HepG2 (cell line): ENCODE measurements around the gene APOL2. TPM values are rescaled to one million over a fixed set of nuclear protein-coding genes. Genes with fewer than 3 reads are reported as not detected.

Source experiments
- HNF1A ChIP-seq, 2 experiments: sonication (generic) in 1 of 2; formaldehyde crosslinking in 1 of 2; IDR thresholded peaks; 2 replicates each; pipeline versions ENCODE4 v1.4.0 to v1.6.1; 2016 to 2020; ENCODE audit warnings: borderline replicate concordance in 1 of 2, low read depth in 1 of 2, mild to moderate bottlenecking in 1 of 2, missing genetic modification reagents in 1 of 2
- MED1 ChIP-seq: sonication (generic); formaldehyde crosslinking; IDR thresholded peaks from 2 replicates; pipeline ENCODE4 v1.4.0; 2020; ENCODE audit warnings: missing genetic modification reagents
- PHF20 ChIP-seq: sonication (generic); formaldehyde crosslinking; IDR thresholded peaks from 2 replicates; pipeline ENCODE4 v1.5.0; 2020; ENCODE audit warnings: mild to moderate bottlenecking, missing genetic modification reagents
- TAF1 ChIP-seq: sonication (generic); formaldehyde crosslinking; IDR thresholded peaks from 2 replicates; pipeline ENCODE4 v1.4.0; 2020; ENCODE audit warnings: missing genetic modification reagents
- YY1 ChIP-seq: IDR thresholded peaks from 2 replicates; pipeline ENCODE4 v1.6.1; 2011; ENCODE audit warnings: low read length, low read depth, moderate library complexity, mild to moderate bottlenecking; ENCODE audit not compliant: insufficient read depth, insufficient replicate concordance
- ZNF292 ChIP-seq: sonication (generic); formaldehyde crosslinking; IDR thresholded peaks from 2 replicates; pipeline ENCODE4 v1.8.1; 2022; ENCODE audit warnings: mild to moderate bottlenecking, low read depth, missing genetic modification reagents, borderline replicate concordance
- ZNF589 ChIP-seq: sonication (generic); formaldehyde crosslinking; conservative IDR thresholded peaks from 2 replicates; pipeline ENCODE4 v1.8.0; 2022; ENCODE audit warnings: mild to moderate bottlenecking, moderate library complexity, missing genetic modification reagents
- polyA plus RNA-seq, 8 experiments: library from polyadenylated mRNA; depleted of rRNA in 3 of 8; stranded (reverse) in 7 of 8; unstranded in 1 of 8; fragments of >200 nt; fragmentation: Illumina TruSeq in 4 of 8; extraction: Trizol in 4 of 8; gene quantifications; 2 replicates each; pipeline versions ENCODE4 v1.2.1 to v1.2.3, GENCODE V29; 2011 to 2016; ENCODE audit warnings: low read depth in 4 of 8, missing spikeins in 1 of 8, mixed read lengths in 1 of 8; ENCODE audit not compliant: insufficient read depth in 1 of 8
- total RNA-seq, 5 experiments: library from RNA; depleted of rRNA; stranded (reverse); fragments of >200 nt; fragmentation: Illumina TruSeq; extraction: Trizol; gene quantifications; 2 replicates each; pipeline ENCODE4 v1.2.3, GENCODE V29; 2016; ENCODE audit warnings: low read depth in 1 of 5
- TF ChIP-seq, protein P1 (sequence below): sonication (generic); formaldehyde crosslinking; IDR thresholded peaks from 2 replicates; pipeline ENCODE4 v1.4.0; 2020; ENCODE audit warnings: mild to moderate bottlenecking, missing genetic modification reagents
- TF ChIP-seq, protein P2 (sequence below): sonication (generic); formaldehyde crosslinking; IDR thresholded peaks from 2 replicates; pipeline ENCODE4 v1.9.0; 2022; ENCODE audit warnings: missing genetic modification reagents, mild to moderate bottlenecking, borderline replicate concordance

APOL2 gene
- total and polyA plus RNA-seq, 2 of the 13 experiments (the other 11 are each of a cell fraction or from before 2014, with no cell fraction given), result 28.7 to 51.2 TPM

- TF ChIP-seq, protein P1, sequence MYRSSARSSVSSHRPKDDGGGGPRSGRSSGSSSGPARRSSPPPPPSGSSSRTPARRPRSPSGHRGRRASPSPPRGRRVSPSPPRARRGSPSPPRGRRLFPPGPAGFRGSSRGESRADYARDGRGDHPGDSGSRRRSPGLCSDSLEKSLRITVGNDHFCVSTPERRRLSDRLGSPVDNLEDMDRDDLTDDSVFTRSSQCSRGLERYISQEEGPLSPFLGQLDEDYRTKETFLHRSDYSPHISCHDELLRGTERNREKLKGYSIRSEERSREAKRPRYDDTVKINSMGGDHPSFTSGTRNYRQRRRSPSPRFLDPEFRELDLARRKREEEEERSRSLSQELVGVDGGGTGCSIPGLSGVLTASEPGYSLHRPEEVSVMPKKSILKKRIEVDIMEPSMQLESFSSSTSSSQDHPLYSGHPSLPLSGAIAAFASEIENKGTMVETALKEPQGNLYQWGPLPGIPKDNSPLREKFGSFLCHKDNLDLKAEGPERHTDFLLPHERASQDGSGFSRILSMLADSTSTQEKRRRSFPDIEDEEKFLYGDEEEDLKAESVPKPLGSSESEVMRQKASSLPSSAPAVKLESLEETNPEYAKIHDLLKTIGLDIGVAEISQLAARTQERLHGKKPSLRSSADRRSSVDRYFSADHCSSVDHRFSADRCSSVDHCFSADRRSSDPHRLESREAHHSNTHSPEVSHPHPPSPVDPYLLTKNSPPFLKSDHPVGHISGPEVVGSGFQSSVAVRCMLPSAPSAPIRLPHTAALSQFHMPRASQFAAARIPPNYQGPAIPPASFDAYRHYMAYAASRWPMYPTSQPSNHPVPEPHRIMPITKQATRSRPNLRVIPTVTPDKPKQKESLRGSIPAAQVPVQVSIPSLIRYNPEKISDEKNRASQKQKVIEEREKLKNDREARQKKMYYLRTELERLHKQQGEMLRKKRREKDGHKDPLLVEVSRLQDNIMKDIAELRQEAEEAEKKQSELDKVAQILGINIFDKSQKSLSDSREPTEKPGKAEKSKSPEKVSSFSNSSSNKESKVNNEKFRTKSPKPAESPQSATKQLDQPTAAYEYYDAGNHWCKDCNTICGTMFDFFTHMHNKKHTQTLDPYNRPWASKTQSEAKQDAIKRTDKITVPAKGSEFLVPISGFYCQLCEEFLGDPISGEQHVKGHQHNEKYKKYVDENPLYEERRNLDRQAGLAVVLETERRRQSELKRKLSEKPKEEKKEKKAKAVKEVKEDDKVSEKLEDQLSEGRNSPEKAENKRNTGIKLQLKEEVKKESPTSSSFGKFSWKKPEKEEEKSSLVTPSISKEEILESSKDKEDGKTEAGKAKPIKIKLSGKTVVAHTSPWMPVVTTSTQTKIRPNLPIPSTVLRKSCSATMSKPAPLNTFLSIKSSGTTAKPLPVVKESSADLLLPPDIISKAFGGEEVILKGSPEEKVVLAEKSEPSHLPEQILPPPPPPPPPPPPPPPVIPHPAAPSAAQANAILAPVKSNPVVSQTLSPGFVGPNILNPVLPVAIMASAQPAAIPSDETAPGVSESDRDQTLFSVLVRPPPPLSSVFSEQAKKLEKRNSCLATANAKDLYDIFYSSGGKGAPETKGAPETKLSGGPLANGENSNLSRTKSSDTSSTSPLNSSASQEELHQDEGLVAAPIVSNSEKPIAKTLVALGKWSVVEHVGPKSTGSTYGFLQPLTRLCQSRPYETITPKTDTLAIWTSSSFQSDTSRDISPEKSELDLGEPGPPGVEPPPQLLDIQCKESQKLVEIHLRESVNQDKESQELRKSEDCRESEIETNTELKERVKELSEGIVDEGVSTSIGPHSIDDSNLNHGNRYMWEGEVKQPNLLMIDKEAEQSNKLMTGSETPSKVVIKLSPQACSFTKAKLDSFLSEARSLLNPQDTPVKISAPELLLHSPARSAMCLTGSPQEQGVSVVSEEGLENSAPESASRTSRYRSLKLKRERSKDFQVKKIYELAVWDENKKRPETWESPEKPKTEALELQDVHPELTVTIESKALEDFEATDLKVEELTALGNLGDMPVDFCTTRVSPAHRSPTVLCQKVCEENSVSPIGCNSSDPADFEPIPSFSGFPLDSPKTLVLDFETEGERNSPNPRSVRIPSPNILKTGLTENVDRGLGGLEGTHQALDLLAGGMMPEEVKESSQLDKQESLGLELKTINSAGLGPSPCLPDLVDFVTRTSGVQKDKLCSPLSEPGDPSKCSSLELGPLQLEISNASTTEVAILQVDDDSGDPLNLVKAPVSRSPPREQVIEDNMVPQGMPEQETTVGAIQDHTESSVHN, result 0 out of 2 replicates have a peak, but pooled peaks have one; percentile 69
- TF ChIP-seq, protein P2, sequence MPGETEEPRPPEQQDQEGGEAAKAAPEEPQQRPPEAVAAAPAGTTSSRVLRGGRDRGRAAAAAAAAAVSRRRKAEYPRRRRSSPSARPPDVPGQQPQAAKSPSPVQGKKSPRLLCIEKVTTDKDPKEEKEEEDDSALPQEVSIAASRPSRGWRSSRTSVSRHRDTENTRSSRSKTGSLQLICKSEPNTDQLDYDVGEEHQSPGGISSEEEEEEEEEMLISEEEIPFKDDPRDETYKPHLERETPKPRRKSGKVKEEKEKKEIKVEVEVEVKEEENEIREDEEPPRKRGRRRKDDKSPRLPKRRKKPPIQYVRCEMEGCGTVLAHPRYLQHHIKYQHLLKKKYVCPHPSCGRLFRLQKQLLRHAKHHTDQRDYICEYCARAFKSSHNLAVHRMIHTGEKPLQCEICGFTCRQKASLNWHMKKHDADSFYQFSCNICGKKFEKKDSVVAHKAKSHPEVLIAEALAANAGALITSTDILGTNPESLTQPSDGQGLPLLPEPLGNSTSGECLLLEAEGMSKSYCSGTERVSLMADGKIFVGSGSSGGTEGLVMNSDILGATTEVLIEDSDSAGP (CRISPR knock-in tag), result peak; percentile 59; the same call in 1 of the 2 replicates
- TF ChIP-seq TAF1 (CRISPR knock-in tag) (0 out of 2 replicates have a peak, but pooled peaks have one; percentile 28), HNF1A (IDR thresholded peaks at IDR 0.05; ENCODE audit: low read depth) (no peak), HNF1A (CRISPR knock-in tag; IDR thresholded peaks at IDR 0.05; ENCODE audit: borderline replicate concordance) (peak; percentile 34; the same call in 1 of the 2 replicates), MED1 (CRISPR knock-in tag) (peak; percentile 89), PHF20 (CRISPR knock-in tag) (peak; percentile 61), ZNF589 (CRISPR knock-in tag) (no peak), ZNF292 (CRISPR knock-in tag) (peak; percentile 93; the same call in 1 of the 2 replicates), YY1 (peak; percentile 41)
These were observed at the start of gene APOL2 (continued) for GRCh38 chr22:36239401-36240171.
